ENCODE data around the gene TMED4. TPM values are rescaled to one million over a fixed set of nuclear protein-coding genes. Genes with fewer than 3 reads are reported as not detected.
A peak's percentile ranks its signal among the peaks of the same experiment; 100 is the strongest.

Gene TMED4
- total RNA-seq, 4 donors from 2014 or later: 80.9 to 319 (median 262) TPM

- Histone ChIP-seq H3K27me3 (no peaks in the 10 kb centered on the region), H3K9me3 (no peaks in the 10 kb centered on the region), H3K4me1 (peaks cover 0 to 8% (median 4%) of the 10 kb centered on the region in 4 donors), H3K4me3 (no peak overlapping the region), H3K27ac (no peak overlapping the region), H3K36me3 (peaks cover 0 to 88% (median 0%) of the 10 kb centered on the region in 3 donors)
- TF ChIP-seq POLR2A (IDR thresholded peaks at IDR 0.05): no peak
- no peak for TF ChIP-seq CTCF (IDR thresholded peaks at IDR 0.05)
- DNase-seq: no peak
Measured at GRCh38 chr7:44568771-44569560, 13.1 kb downstream of the TMED4 start.

GRCh38 chr7:44567884-44568283 is 14.1 kb downstream of the TMED4 start:
- no peak overlapping the region for H3K4me3 ChIP-seq
- no peaks in the 10 kb centered on the region for H3K9me3 ChIP-seq
- H3K27ac ChIP-seq: no peak overlapping the region
- H3K27me3 ChIP-seq: no peaks in the 10 kb centered on the region
- H3K4me1 ChIP-seq: peaks cover 0 to 6% (median 2%) of the 10 kb centered on the region in 4 donors
- TF ChIP-seq POLR2A (IDR thresholded peaks at IDR 0.05) (no peak), CTCF (IDR thresholded peaks at IDR 0.05) (no peak)
- H3K36me3 ChIP-seq: peaks cover 0 to 90% (median 0%) of the 10 kb centered on the region in 3 donors
- no peak for DNase-seq

GRCh38 chr7:44566680-44567079 is 15.4 kb downstream of the TMED4 start:
- no peak for DNase-seq
- no peak overlapping the region for H3K4me3 ChIP-seq
- peaks cover 0 to 79% (median 0%) of the 10 kb centered on the region in 3 donors for H3K36me3 ChIP-seq
- no peaks in the 10 kb centered on the region for H3K27me3 ChIP-seq
- H3K4me1 ChIP-seq: peaks cover 0 to 5% (median 0%) of the 10 kb centered on the region in 4 donors
- no peak overlapping the region for H3K27ac ChIP-seq
- no peaks in the 10 kb centered on the region for H3K9me3 ChIP-seq
- TF ChIP-seq CTCF (IDR thresholded peaks at IDR 0.05) (no peak), POLR2A (IDR thresholded peaks at IDR 0.05) (no peak)

GRCh38 chr7:44565795-44566559 is 16.1 kb downstream of the TMED4 start:
- Histone ChIP-seq H3K27me3 (no peaks in the 10 kb centered on the region), H3K9me3 (no peaks in the 10 kb centered on the region), H3K4me1 (peaks cover 0 to 5% (median 0%) of the 10 kb centered on the region in 4 donors), H3K27ac (no peak overlapping the region), H3K4me3 (no peak overlapping the region), H3K36me3 (peaks cover 0 to 72% (median 0%) of the 10 kb centered on the region in 3 donors)
- TF ChIP-seq POLR2A (IDR thresholded peaks at IDR 0.05) (no peak), CTCF (IDR thresholded peaks at IDR 0.05) (no peak)
- DNase-seq: no peak

- H3K27ac ChIP-seq: no peak overlapping the region
- H3K4me1 ChIP-seq: peaks cover 0 to 5% (median 0%) of the 10 kb centered on the region in 4 donors
- no peak overlapping the region for H3K4me3 ChIP-seq
- H3K36me3 ChIP-seq: peaks cover 0 to 65% (median 0%) of the 10 kb centered on the region in 3 donors
- peak; percentile 52 to 84 (median 83) for DNase-seq
- no peaks in the 10 kb centered on the region for H3K9me3 ChIP-seq
- peak; percentile 82 to 97 (median 96) for TF ChIP-seq CTCF (IDR thresholded peaks at IDR 0.05)
- no peak for TF ChIP-seq POLR2A (IDR thresholded peaks at IDR 0.05)
- H3K27me3 ChIP-seq: no peaks in the 10 kb centered on the region
Measured at GRCh38 chr7:44565097-44565794, 16.8 kb downstream of the TMED4 start.

Data from Peyer's patch (tissue), 4 donors.